Measurements from ENCODE around the gene STRBP.
A peak's percentile ranks its signal among the peaks of the same experiment; 100 is the strongest.
"Not testable (repeated sequence)": the region's sequence is repeated elsewhere in the genome, so short reads cannot be mapped to it uniquely, and the experiment has no call there.

Gene STRBP

DNA sequence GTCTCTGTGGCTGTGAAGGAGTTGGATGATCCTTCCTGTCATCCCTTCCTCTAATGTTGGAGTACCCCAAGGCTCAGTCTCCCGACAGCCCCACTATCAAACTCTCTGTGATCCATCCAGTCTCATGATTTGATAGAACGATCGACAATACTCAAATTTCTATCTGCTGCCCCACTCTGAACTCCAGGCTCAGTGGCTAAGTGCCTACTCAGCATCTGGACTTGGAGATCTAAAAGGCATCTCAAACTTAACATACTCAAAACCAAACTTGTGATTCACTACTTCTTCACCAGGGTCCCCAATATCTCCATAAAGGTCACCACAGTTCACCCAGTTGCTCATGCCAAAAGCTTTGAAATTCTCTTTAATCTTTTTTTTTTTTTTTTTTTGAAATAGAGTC lies 15.1 kb upstream of the STRBP start:
- DNase-seq (ENCODE audit: low read depth in 1 of 2, low spot score in 1 of 2), result no peak

DNA sequence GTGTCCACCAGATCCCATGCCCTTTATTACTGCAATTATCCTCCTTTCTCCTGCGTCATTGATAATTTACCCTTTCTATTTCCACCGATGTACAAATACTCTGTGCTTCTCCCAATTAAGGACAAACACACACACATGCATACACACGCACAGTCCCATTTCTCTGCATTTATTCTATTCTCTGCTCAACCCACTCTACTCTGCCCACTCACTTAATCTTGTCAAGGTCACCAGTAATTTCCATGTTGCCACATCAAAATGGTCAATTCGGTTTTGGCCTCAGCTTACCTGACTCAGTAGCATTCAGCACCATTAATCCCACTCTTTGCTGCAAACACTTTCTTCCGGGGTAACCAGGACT lies 14.6 kb upstream of the STRBP start:
- DNase-seq (ENCODE audit: low read depth in 1 of 2, low spot score in 1 of 2), result no peak

DNA sequence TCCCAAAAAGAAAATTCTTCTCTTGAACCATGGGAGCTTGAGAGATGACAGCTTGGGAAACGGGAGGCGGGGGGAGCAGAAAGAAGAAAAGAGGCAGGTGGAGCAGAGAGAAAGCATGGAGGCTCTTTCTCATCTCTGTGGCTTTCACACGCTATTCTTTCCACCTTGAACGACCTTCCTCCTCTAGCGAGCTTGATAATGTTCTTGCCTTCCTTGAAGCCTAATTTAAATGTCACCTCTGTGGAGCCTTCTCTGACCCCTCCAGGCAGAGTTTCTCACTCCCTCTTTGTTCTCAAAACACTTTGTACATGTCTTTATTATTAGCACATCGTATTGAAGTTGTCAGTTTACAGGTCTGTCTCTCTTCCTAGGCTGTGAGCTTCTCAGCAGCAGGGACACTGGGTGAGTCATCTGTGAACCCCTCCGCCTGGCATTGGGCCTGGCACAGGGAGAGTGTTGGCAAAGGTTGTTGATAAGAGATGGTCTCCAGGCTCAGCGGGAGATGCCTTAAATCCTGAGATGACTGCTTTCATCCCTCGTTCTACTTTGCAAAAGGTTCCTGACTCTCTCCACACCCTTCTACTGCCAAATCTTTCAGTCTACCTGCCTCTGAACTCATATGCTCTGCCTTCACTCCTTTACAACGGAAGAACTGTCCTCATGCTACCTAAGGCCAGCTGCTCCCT lies 14.1 kb upstream of the STRBP start:
- DNase-seq (ENCODE audit: low read depth in 1 of 2, low spot score in 1 of 2), result no peak

DNA sequence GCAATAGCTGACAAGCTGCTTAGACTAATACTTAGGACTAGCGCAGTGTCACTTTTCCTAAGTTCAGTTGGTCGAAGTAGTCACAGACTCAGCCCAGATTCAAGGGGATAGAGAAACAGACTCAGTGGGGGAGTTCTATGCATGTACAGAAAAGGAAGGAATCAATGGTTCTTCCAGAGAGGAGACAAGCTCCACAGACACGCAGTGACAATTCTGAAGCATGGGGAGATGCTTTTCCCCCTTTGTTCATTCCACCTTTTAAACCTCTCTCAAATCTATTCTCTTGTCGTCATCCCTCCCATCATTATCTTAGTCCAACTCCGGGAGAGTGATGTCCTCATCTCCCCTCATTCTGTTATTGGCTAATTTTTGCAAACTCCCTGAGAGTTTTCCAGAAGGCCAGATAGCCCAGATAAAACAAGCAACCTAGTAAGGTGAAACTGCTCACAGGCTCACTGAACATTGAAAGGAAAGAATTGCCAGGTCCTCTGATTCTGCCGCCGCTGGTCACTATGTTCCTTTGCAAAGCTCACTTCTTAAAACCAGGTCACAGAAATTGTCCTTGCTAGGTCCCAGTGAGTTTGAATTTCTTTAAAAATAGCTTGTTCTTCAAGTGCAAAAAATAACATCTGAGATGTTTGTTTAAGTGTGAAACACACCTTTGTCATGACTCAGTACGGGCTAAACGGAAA lies 13.4 kb upstream of the STRBP start:
- DNase-seq (ENCODE audit: low read depth in 1 of 2, low spot score in 1 of 2), result no peak

DNA sequence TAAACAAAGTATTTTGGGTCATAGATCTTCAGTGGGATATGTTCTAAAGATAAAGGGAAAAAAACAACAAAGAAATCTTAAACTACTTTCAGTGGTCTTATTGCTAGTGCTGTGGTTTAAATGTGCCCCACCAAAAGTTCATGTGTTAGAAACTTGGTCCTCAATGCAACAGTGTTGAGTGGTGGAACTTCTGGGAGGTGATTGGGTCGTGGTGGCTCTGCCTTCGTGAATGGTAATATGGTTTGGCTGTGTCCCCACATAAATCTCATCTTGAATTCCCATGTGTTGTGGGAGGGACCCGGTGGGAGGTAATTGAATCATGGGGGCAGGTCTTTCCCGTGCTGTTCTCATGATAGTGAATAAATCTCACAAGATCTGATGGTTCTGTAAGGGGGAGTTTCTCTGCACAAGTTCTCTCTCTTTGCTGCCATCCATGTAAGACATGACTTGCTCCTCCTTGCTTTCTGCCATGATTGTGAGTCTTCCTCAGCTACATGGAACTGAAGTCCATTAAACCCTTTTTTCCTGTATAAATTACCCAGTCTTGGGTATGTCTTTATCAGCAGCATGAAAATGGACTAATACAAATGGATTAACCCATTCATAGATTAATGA lies 10.6 kb upstream of the STRBP start:
- not testable (repeated sequence) for DNase-seq (ENCODE audit: low read depth in 1 of 2, low spot score in 1 of 2)

DNA sequence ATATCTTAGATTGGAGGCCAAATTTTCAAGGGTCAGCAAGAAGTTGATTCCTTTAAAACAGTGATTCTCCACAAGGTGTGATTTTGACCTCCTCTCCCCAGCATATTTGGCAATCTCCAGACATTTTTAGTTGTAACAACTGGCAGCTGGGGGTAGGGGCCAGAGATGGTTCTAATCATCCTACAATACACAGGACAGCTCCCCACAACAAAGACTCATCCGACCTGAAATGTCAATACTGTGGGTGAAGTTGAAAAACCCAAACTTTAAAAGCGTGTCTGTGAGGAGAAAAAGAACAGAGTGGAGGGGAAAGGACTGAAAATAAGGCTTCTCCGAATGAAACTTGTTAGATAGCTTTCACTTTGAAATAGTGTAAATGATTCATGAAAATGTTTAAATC lies 10.0 kb upstream of the STRBP start:
- DNase-seq (ENCODE audit: low read depth in 1 of 2, low spot score in 1 of 2), result no peak

DNA sequence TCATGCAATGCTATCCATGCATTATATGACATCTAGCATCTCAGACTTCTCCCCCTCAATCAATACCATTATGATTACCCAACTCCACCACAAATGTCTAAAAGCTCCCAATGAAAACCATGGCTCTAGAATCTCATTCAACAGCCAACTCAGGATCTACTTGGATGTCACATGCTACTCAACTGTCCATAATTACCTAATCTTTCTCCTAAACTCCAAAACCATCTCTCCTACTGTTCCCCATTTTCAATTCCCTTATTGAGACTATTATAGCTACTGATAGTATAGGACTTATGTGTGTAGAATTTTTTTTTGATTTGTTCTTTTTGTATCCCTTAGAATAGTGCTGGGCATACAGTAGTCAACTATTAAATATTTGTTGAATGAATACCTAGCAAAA lies 8.2 kb upstream of the STRBP start:
- no peak for DNase-seq (ENCODE audit: low read depth in 1 of 2, low spot score in 1 of 2)

DNA sequence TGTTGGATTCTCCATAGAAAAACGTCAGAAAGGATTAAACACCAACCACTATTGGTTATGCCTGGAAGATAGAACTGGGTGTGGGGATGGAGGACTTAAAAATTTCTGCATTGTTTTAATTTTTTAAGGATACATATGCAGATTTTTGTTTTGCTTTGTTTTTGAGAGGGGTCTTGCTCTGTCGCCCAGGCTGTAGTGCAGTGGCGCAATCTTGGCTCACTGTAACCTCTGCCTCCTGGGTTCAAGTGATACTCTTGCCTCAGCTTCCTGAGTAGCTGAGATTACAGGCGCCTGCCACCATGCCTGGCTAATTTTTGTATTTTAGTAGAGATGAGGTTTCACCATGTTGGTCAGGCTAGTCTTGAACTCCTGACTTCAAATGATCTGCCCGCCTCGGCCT lies 2.7 kb upstream of the STRBP start:
- not testable (repeated sequence) for DNase-seq (ENCODE audit: low read depth in 1 of 2, low spot score in 1 of 2)

DNA sequence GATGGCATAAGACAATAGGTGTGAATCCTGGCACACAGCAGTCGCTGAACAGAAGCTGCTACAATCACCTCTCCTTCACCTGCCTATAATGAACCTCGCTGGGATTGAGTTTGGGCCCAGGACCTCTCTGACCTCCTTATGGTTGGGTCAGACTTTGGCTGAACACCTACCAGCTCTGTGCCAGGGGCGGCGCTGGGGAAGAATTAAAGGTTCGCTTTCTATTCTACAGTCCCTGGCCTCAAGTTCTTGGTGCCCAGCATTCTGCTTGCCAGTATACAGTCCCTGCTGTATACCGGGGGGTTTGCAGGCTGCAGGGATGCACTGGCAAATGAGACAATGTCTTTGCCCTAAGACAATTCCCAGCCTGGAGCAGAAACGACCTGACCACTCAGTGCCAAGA lies 895 bp upstream of the STRBP start:
- DNase-seq (ENCODE audit: low read depth in 1 of 2, low spot score in 1 of 2), result no peak

DNA sequence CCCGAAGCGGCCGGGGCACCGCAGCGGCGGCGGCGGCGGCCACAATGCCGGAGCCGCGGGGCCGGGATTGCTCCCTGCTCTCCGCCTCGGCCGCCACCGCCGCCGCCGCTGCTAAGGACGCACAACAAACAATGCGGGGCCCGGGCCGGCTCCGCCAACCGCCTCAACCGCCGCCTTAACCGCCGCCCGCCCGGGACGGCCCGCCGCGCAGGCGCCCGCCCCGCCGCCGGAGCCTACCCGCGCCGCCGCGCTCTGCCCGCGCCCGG lies 254 bp downstream of the STRBP start:
- no peak for DNase-seq (ENCODE audit: low read depth in 1 of 2, low spot score in 1 of 2)

DNA sequence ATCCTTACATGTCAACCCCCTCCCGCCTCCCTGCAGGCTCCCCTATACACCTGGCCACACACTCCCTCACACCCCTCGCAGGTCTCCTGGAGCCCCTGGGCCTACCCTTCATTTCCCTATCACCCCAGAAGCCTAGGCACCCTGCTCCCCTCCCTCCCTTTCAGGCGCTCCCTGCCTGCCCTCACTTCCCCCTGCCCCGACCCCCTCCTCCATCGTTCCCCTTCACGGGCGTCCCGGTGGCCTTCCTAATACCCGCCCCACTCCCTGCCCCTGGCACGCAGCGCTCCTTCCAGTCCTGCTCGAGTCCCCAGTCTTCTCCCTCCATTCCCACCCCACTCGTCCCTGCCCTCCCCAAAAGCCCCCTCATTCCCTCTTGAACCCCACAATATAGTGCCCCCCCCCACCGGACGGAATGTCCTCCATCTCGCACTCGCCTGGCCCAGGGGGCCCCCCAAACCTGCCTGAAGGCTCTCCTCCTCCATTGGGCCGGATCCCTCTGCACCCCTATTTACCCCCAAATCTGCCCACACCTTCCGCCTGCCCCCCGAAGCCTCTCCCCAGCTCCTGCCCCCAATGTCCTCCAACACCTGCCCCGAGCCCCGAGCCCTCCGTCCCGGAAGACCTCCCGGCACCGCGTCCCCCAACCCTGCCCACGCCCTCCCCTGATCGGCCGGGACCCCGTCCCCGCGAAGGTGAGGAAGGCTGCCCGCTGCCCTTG lies 746 bp downstream of the STRBP start:
- peak in 1 of 2 donors; percentile 4 for DNase-seq (ENCODE audit: low read depth in 1 of 2, low spot score in 1 of 2)

DNA sequence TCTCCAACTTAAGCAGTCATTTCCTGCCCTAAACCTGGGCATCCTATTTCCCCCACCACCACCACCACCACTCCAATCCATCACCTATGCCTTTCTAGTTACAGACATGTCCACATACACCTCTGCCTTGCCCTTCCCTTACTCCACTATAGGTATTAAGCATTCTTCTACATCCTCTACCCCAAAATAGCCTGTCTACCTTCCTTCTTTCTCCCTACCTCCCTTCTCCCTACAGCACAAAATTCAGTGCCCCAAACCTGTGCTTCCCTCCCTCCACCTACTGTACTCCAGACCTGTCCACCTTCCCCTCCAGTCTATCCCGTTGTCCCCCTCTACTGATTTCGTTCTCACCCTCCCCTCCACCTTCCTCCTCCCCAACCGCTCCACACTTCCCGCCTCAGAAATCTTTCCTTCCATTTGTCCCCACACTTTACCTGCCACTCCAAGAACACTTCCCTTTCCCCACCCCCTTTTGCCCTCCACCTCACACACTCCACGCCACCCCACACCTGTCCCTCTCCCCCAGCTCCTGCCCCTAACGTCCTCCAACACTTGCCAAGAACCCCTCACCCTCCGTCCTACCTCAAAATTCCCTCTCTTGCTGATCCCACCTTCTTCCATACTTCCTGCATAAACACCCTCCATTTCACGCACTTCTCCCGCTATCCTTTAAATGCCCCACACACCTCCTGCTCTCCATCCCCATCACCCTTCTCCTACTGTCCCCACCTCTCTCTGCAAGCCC lies 1.6 kb downstream of the STRBP start:
- DNase-seq (ENCODE audit: low read depth in 1 of 2, low spot score in 1 of 2), result no peak

DNA sequence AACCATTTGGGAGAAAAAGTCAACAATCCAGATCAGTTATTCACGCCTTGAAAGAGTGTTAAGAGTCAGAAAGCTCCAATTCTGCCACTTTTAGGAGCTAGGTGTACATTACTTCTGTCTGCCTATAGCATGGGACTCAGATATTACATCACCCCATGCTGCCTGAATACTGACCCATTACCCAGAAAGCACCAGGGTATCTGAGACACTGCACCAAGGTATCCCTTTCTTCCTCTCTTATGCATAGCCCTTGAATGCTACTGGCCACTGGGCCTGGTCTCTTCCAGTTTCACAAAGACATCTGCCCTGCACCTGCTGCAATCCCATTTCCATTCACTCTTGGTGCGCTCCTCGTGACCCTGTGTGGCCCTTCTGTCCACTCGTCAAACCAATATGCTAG lies 2.6 kb downstream of the STRBP start:
- DNase-seq (ENCODE audit: low read depth in 1 of 2, low spot score in 1 of 2), result no peak

DNA sequence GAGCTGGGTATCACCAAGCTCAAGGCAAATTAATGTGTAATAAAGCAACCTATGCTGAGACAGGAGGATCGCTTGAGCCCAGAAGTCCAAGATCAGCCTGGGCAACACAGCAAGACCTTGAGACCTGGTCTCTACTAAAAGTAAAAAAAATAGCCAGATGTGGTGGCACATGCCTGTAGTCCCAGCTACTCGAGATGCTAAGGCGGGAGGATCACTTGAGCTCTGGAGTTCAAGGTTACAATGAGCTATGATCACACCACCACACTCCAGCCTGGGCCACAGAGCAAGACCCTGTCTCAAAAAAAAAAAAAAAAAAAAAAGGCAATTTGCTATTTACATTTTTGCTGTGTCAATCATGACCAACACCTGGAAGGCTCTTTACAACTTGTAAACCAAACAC lies 5.2 kb downstream of the STRBP start:
- no peak for DNase-seq (ENCODE audit: low read depth in 1 of 2, low spot score in 1 of 2)

DNA sequence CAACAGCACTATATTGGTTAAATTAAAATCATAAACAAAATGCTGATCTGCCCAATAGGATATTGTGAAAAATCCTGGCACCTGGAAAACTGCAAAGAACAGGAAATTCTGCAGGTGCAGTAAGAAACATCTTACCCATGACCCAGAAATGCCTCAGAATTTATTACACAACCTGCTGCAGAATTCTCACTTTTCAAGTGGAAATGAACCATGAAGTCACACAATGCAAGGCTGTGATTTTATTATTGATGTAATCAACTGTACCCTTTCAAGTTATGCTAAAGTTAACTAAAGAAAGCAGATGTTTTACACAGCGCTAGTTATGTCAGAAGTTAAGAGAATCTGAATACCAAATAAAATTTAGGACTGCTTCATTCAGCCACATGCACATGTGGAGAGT lies 6.0 kb downstream of the STRBP start:
- no peak for DNase-seq (ENCODE audit: low read depth in 1 of 2, low spot score in 1 of 2)

DNA sequence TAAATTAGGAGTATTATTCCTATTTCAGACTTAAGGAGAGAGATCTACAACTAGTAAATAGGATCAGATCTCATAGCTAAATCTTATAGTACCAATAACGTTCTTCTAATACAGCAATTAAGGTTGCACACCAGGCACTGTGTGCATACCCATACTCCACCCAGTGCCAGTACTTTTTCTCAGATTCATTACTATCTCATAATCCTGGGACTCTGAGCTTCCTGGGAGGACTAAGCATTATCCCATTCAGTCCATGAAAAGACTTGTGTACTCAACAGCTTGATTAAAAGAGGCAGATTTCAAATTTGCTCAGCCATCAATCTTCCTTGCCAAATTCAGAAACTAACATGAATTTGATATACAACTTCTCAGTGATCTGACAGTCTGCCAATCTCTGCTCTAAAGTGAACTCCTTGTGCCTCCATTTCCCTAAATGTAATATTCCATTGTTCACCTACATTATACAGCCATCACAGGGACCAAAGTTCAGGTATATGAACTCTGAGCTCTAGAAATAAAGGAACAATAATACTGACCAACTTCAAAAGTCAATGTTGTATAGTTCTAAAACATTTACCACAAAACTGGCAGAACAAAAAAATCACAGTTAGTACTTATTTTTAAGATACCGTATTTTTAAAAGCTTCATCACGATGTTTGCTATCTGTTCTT lies 7.2 kb downstream of the STRBP start:
- DNase-seq (ENCODE audit: low read depth in 1 of 2, low spot score in 1 of 2), result no peak

DNA sequence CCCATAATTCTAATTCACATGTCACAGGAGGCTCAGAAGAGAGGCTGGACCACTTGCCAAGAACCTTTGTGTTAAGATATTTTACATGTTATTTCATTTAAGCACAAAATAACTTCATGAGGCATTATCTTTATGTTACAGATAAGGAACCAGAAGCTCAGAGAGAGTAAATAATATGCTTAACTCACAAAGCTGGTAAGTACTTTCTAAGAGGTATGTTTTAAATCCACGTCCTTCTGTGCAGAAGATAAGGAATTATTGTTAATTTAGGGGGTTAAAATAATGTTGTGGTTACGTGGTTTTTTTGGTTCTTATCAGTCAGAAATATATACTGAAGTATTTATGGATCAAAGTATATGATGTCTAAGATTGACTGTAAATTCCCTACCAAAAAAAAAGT lies 8.0 kb downstream of the STRBP start:
- DNase-seq (ENCODE audit: low read depth in 1 of 2, low spot score in 1 of 2), result no peak

DNA sequence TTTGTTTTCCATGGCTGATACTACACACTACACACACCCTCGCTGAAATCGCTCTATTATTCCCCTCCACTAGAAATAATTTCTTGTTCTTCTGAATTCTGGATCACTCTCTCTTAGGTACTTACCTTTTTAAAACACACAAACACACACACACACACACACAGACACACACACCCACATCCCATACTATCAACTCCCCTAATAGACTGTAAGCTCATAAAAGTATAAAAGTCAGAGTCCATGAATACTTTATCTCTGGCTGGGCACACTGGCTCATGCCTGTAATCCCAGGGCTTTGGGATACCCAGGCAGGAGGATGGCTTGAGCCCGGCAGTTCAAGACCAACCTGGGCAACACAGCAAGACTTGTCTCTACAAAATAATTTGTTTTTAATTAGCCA lies 11.1 kb downstream of the STRBP start:
- DNase-seq (ENCODE audit: low read depth in 1 of 2, low spot score in 1 of 2), result no peak

DNA sequence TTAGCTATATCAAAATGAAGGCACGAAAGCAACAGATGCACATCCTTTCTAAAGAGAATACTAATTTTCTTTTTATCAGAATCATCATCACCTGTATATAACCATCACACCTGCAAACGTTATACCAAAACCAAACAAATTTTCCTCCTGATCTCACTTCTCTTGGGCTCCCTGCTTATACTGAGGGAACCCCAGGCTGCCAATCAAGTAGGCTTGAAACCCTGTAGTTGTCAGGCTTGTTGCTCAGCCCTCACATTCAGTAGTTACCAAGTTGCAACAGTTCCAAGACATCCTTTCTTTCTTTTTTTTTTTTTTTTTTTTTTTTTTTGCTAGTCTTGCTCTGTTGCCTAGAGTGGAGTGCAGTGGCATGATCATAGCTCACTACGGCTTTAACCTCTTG lies 12.7 kb downstream of the STRBP start:
- no peak for DNase-seq (ENCODE audit: low read depth in 1 of 2, low spot score in 1 of 2)

DNA sequence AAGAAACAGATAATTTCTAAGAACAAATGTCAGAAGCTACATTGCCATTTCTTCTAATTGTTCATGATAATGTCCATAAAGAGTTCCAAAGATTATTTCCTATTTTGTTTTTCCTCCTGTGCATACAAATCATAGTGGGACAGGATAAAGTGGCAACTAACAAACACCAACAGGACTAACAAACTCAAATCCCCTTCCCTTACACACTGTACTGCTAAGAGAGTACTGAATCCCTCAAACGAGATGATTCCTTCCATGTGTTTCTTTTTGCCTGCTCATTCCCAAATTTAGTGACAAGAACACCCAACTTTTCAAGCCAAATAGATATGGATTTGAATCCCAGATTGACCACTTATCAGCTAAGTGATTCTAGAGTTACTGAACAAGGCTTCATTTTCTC lies 15.2 kb downstream of the STRBP start:
- no peak for DNase-seq (ENCODE audit: low read depth in 1 of 2, low spot score in 1 of 2)

DNA sequence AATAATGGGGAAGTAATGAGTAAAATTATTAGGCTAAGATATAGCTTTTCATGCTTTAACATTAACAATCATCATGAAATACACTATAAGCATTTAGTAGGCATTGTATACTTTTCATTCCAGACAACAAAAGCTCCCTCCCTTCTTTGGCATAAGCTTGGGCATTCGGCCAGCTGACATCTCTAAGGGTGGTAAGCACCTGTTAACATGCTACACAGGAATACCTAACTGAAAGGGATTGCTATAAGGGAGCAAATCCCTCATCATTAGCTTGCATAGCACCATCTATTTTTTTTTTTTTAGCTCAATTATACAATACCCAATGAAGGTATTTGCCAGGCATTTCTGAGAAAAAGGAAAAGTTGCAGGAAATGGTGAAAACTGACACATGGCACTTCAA lies 16.6 kb downstream of the STRBP start:
- DNase-seq (ENCODE audit: low read depth in 1 of 2, low spot score in 1 of 2), result no peak
